HepG2 (cell line): Measurements from ENCODE around the gene FHIT. TPM values are rescaled to one million over a fixed set of nuclear protein-coding genes. Genes with fewer than 3 reads are reported as not detected.

Experiments
- ATAC-seq: fragments of 200-7000 bp; cut with Tn5 transposase; 3 replicates; pipeline ENCODE4 v1.9.1; 2020; ENCODE audit warnings: mild to moderate bottlenecking, moderate library complexity
- BruUV-seq: library from RNA; stranded (reverse); fragments of 400-500 nt; replicated peaks from 2 replicates; lab custom pipeline; 2021; lab: Mats Ljungman, UMichigan
- CTCF ChIA-PET: fragments of 300-600 bp; formaldehyde crosslinking; extraction: SDS; loops from one replicate; lab custom pipeline; 2021; ENCODE audit warnings: low total read pairs, inconsistent platforms, low intra/inter-chr PET ratio; lab: Yijun Ruan, JAX
- POLR2A ChIA-PET: fragments of 350-600 bp; sonication (Branson Sonifier 250); formaldehyde crosslinking; loops from one replicate; lab custom pipeline; 2020; ENCODE audit warnings: antibody characterized with exemption, inconsistent platforms; lab: Yijun Ruan, JAX
- DNase-seq: peaks from one replicate; pipeline ENCODE4 v3.0.0-alpha.2; 2015; ENCODE audit warnings: low spot score
- FAIRE-seq: peaks from 3 replicates; lab custom pipeline; 2011; peaks lifted over from hg19 to GRCh38; lab: Jason Lieb, UNC
- H2AFZ ChIP-seq: one replicate; pipeline ENCODE4 v1.6.1; 2011; ENCODE audit warnings: low read length, inconsistent platforms
- H3K27ac ChIP-seq: fragments of 300-600 bp; 3 replicates; pipeline ENCODE4 v1.8.0; 2011; ENCODE audit warnings: mixed run types, mild to moderate bottlenecking, mixed read lengths, low read length, inconsistent platforms; ENCODE audit not compliant: insufficient read depth; ENCODE audit errors: extremely low read length
- H3K27me3 ChIP-seq, 2 experiments: fragments of 200-600 bp in 1 of 2; 2 replicates in 1 of 2; 3 replicates in 1 of 2; pipeline versions ENCODE4 v1.6.0 to v1.8.0; 2011; ENCODE audit warnings: low read length in 2 of 2, mild to moderate bottlenecking in 2 of 2, moderate library complexity in 2 of 2, inconsistent platforms in 1 of 2; ENCODE audit not compliant: insufficient read depth in 2 of 2, control insufficient read depth in 1 of 2
- H3K36me3 ChIP-seq, 2 experiments: fragments of 200-600 bp in 1 of 2; replicated peaks in 1 of 2; 2 replicates in 1 of 2; 3 replicates in 1 of 2; pipeline versions ENCODE4 v1.5.1 to v1.8.0; 2011; ENCODE audit warnings: low read length in 2 of 2, inconsistent platforms in 1 of 2; ENCODE audit not compliant: insufficient read depth in 2 of 2, control insufficient read depth in 1 of 2
- H3K4me1 ChIP-seq: 2 replicates; pipeline ENCODE4 v1.5.1; 2012; ENCODE audit warnings: low read length, inconsistent platforms; ENCODE audit not compliant: insufficient read depth
- H3K4me2 ChIP-seq: 2 replicates; pipeline ENCODE4 v1.6.0; 2011; ENCODE audit warnings: low read depth, low read length, inconsistent platforms
- H3K4me3 ChIP-seq, 3 experiments: fragments of 200-600 bp in 1 of 3; sonication (generic), shearing (Covaris generic) in 1 of 3; replicated peaks in 1 of 3; 2 replicates each; pipeline ENCODE4 v1.5.1; 2011 to 2016; ENCODE audit warnings: low read length in 3 of 3, inconsistent platforms in 2 of 3, low read depth in 2 of 3, mild to moderate bottlenecking in 2 of 3, control low read depth in 1 of 3, mixed read lengths in 1 of 3; ENCODE audit not compliant: insufficient read depth in 1 of 3
- H3K79me2 ChIP-seq: one replicate; pipeline ENCODE4 v1.6.1; 2011; ENCODE audit warnings: low read length, inconsistent platforms; ENCODE audit not compliant: insufficient read depth
- H3K9ac ChIP-seq: 2 replicates; pipeline ENCODE4 v1.6.0; 2011; ENCODE audit warnings: mild to moderate bottlenecking, low read depth, low read length, inconsistent platforms; ENCODE audit not compliant: insufficient read depth
- H3K9me3 ChIP-seq: 2 replicates; pipeline ENCODE4 v1.5.1; 2012; ENCODE audit warnings: mild to moderate bottlenecking, low read length
- H4K20me1 ChIP-seq: 2 replicates; pipeline ENCODE4 v1.6.0; 2011; ENCODE audit warnings: inconsistent platforms, mild to moderate bottlenecking, low read length, moderate library complexity; ENCODE audit not compliant: insufficient read depth
- BHLHE40 ChIP-seq: IDR thresholded peaks from 2 replicates; pipeline ENCODE4 v1.6.1; 2011; ENCODE audit warnings: low read length, improper control_type of control experiment
- CEBPB ChIP-seq: IDR thresholded peaks from 2 replicates; pipeline ENCODE4 v1.6.1; 2011; ENCODE audit warnings: low read depth, low read length, improper control_type of control experiment, borderline replicate concordance
- CSRNP1 ChIP-seq: sonication (generic); formaldehyde crosslinking; IDR thresholded peaks from 2 replicates; pipeline ENCODE4 v1.8.1; 2023; ENCODE audit warnings: mild to moderate bottlenecking, missing genetic modification reagents
- MED13 ChIP-seq: sonication (generic); formaldehyde crosslinking; IDR thresholded peaks from 2 replicates; pipeline ENCODE4 v1.5.0; 2020; ENCODE audit warnings: missing genetic modification reagents
- POGZ ChIP-seq: sonication (generic); formaldehyde crosslinking; IDR thresholded peaks from 2 replicates; pipeline ENCODE4 v1.4.0; 2020; ENCODE audit warnings: mild to moderate bottlenecking, missing genetic modification reagents
- SMYD3 ChIP-seq: sonication (generic); formaldehyde crosslinking; IDR thresholded peaks from 2 replicates; pipeline ENCODE4 v1.8.1; 2023; ENCODE audit warnings: mild to moderate bottlenecking, missing genetic modification reagents
- TSC22D2 ChIP-seq: sonication (generic); formaldehyde crosslinking; IDR thresholded peaks from 2 replicates; pipeline ENCODE4 v1.5.1; 2020; ENCODE audit warnings: missing genetic modification reagents, mild to moderate bottlenecking, borderline replicate concordance
- ZFAT ChIP-seq: sonication (generic); formaldehyde crosslinking; conservative IDR thresholded peaks from 2 replicates; pipeline ENCODE4 v1.8.1; 2023; ENCODE audit warnings: missing genetic modification reagents, inconsistent platforms
- ZFP36 ChIP-seq: fragments of 150-350 bp; IDR thresholded peaks from 2 replicates; pipeline ENCODE4 v1.6.1; 2018; ENCODE audit warnings: borderline replicate concordance, low read length, low read depth; ENCODE audit not compliant: partially characterized antibody
- ZMAT3 ChIP-seq: sonication (generic); formaldehyde crosslinking; conservative IDR thresholded peaks from 2 replicates; pipeline ENCODE4 v1.7.0; 2021; ENCODE audit warnings: missing genetic modification reagents
- WGBS: methylation state at CpG from one replicate; pipeline ENCODE4 v1.1.6; 2017; ENCODE audit warnings: low lambda C conversion rate; 5-methylcytosine and 5-hydroxymethylcytosine counted together
- in situ Hi-C: cut with HindIII; loops from 2 replicates; pipeline ENCODE4 v1.10.0; 2017; ENCODE audit warnings: low pct_unique_long_range_greater_than_20kb; ENCODE audit not compliant: extremely low pct_ligation_motif_present
- intact Hi-C: fragments of 100-400 bp; cut with micrococcal nuclease; formaldehyde crosslinking; loops from one replicate; pipeline ENCODE4 v1.10.0; 2022; ENCODE audit not compliant: unreplicated experiment
- polyA plus RNA-seq, 8 experiments: library from polyadenylated mRNA; depleted of rRNA in 3 of 8; stranded (reverse) in 7 of 8; unstranded in 1 of 8; fragments of >200 nt; fragmentation: Illumina TruSeq in 4 of 8; extraction: Trizol in 4 of 8; gene quantifications; 2 replicates each; pipeline versions ENCODE4 v1.2.1 to v1.2.3, GENCODE V29; 2011 to 2016; ENCODE audit warnings: low read depth in 4 of 8, missing spikeins in 1 of 8, mixed read lengths in 1 of 8; ENCODE audit not compliant: insufficient read depth in 1 of 8
- total RNA-seq, 5 experiments: library from RNA; depleted of rRNA; stranded (reverse); fragments of >200 nt; fragmentation: Illumina TruSeq; extraction: Trizol; gene quantifications; 2 replicates each; pipeline ENCODE4 v1.2.3, GENCODE V29; 2016; ENCODE audit warnings: low read depth in 1 of 5

Gene FHIT
- total and polyA plus RNA-seq, 2 of the 13 experiments (the other 11 are each of a cell fraction or from before 2014, with no cell fraction given): 4.0 to 4.6 TPM

GRCh38 chr3:60523536-60523935, 727.7 kb downstream of the FHIT start (continued):
- TF ChIP-seq CSRNP1 (CRISPR knock-in tag) (no peak), ZFP36 (no peak), ZFAT (CRISPR knock-in tag) (no peak), POGZ (no peak), ZMAT3 (CRISPR knock-in tag) (no peak), TSC22D2 (CRISPR knock-in tag) (no peak), BHLHE40 (no peak)

GRCh38 chr3:60517134-60517533, 734.1 kb downstream of the FHIT start:
- DNase-seq (no peak), ATAC-seq (no peak), FAIRE-seq (no peak)
- no peak overlapping the region for H3K27ac ChIP-seq
- H3K4me1 ChIP-seq: no peaks in the 10 kb centered on the region
- BruUV-seq: no TSS peak
- H3K36me3 ChIP-seq: no peaks in the 10 kb centered on the region
- H2AFZ ChIP-seq: no peak overlapping the region
- in situ Hi-C loops (no loop called here), intact Hi-C loops (no loop called here)
- POLR2A ChIA-PET: no interaction called here
- H3K9me3 ChIP-seq: no peaks in the 10 kb centered on the region
- H3K79me2 ChIP-seq: no peaks in the 10 kb centered on the region
- no peaks in the 10 kb centered on the region for H3K27me3 ChIP-seq
- no peak overlapping the region for H3K4me2 ChIP-seq
- no peak overlapping the region for H3K4me3 ChIP-seq
- peak; percentile 22; the same call in 1 of the 2 replicates for TF ChIP-seq CEBPB
- TF ChIP-seq SMYD3 (CRISPR knock-in tag): no peak
- no peak for TF ChIP-seq MED13
- H3K9ac ChIP-seq: no peak overlapping the region
- CTCF ChIA-PET: no interaction called here
- H4K20me1 ChIP-seq: no peaks in the 10 kb centered on the region
- WGBS: 21% methylated on average over 3 of the region's 3 CpGs
